Dendritic cell treated with granulocyte-macrophage colony-stimulating factor and Interleukin-4, amounts not matched to agents 40 ng/mL and 50 ng/mL, for 4 days (primary cell): ENCODE measurements around the gene KCNIP4.

Source experiments
- H3K27ac Mint-ChIP-seq: one replicate; pipeline ENCODE4 v1.8.0; 2022; ENCODE audit warnings: mild to moderate bottlenecking, mixed read lengths
- H3K27me3 Mint-ChIP-seq: one replicate; pipeline ENCODE4 v1.8.0; 2022; ENCODE audit warnings: mild to moderate bottlenecking, mixed read lengths
- H3K36me3 Mint-ChIP-seq: one replicate; pipeline ENCODE4 v1.8.0; 2022; ENCODE audit warnings: low read depth, mixed read lengths
- H3K4me1 Mint-ChIP-seq: one replicate; pipeline ENCODE4 v1.8.0; 2022; ENCODE audit warnings: low read depth, mixed read lengths
- H3K4me3 Mint-ChIP-seq: one replicate; pipeline ENCODE4 v1.8.0; 2022; ENCODE audit warnings: mild to moderate bottlenecking, moderate library complexity, mixed read lengths
- H3K9me3 Mint-ChIP-seq: one replicate; pipeline ENCODE4 v1.8.0; 2022; ENCODE audit warnings: mixed read lengths
- intact Hi-C: fragments of 100-400 bp; cut with micrococcal nuclease; formaldehyde crosslinking; loops from one replicate; pipeline ENCODE4 v1.15.0; 2022

KCNIP4 gene

DNA sequence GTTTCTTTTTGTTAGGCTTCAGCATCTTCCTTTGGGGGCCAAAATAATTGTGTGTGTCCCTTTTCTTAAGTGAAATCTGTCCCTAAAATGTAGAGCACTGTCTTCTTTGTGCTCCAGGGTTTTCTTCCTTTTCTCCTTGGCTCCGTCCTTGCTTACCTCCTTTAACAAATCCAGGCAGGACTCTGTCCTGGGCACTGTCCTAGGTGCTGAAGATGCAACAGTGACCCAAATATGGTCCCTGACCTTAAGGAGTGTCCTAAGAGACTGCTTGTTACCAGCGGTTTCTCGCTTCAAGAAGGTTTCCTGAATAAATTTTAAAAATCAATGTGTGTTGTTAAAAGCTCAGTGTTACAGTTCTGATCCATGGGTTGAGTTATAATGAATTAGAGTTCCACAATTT is 471.8 kb downstream of the KCNIP4 start:
- H3K36me3 Mint-ChIP-seq, result no peaks in the 10 kb centered on the region
- intact Hi-C loops, result no loop called here
- H3K4me3 Mint-ChIP-seq, result no peak overlapping the region
- no peaks in the 10 kb centered on the region for H3K4me1 Mint-ChIP-seq
- no peaks in the 10 kb centered on the region for H3K9me3 Mint-ChIP-seq
- H3K27ac Mint-ChIP-seq, result no peak overlapping the region
- no peaks in the 10 kb centered on the region for H3K27me3 Mint-ChIP-seq

DNA sequence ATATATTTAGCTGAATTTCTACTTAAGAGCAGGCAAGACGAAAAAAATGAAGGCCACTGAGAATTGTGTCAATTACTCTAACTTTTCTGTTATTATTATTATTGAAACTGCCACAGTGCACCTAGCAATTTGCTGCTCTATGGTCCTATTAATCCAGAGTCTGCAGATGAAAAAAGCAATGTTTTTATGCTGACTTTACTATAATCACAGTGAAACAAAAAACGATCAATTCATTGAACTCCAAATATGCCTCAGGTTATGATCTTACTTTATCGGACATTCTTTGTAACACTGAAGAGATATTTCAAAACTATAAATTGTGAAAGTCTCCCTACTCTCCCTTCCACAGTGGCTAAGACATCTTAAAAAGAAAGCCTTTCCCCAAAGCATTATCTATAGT is 474.4 kb downstream of the KCNIP4 start:
- Mint-ChIP-seq H3K4me1 (no peaks in the 10 kb centered on the region), H3K36me3 (no peaks in the 10 kb centered on the region), H3K27ac (no peak overlapping the region), H3K27me3 (no peaks in the 10 kb centered on the region), H3K4me3 (no peak overlapping the region), H3K9me3 (no peaks in the 10 kb centered on the region)
- intact Hi-C loops, result no loop called here

DNA sequence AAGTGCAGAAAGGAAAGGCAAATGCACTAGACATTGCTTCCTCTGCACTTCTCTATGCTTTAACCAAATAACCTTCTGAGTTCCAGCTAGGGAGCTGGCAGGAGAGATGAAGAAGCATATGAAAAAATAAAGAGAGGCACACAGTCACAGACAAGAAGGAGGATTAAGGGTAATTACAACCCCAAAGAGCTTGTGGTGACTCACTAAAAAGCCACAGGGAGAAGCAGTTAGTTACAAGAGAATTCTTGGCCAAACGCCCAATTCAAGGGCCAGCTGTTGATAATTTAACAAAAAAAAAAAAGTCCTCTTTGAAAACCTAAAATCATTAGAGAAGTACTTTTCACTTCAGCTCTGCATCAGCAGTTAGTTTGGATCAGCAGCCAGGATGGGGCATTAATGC is 478.0 kb downstream of the KCNIP4 start:
- Mint-ChIP-seq H3K27ac (no peak overlapping the region), H3K4me1 (no peaks in the 10 kb centered on the region), H3K4me3 (no peak overlapping the region), H3K36me3 (no peaks in the 10 kb centered on the region), H3K9me3 (no peaks in the 10 kb centered on the region), H3K27me3 (no peaks in the 10 kb centered on the region)
- intact Hi-C loops, result no loop called here

DNA sequence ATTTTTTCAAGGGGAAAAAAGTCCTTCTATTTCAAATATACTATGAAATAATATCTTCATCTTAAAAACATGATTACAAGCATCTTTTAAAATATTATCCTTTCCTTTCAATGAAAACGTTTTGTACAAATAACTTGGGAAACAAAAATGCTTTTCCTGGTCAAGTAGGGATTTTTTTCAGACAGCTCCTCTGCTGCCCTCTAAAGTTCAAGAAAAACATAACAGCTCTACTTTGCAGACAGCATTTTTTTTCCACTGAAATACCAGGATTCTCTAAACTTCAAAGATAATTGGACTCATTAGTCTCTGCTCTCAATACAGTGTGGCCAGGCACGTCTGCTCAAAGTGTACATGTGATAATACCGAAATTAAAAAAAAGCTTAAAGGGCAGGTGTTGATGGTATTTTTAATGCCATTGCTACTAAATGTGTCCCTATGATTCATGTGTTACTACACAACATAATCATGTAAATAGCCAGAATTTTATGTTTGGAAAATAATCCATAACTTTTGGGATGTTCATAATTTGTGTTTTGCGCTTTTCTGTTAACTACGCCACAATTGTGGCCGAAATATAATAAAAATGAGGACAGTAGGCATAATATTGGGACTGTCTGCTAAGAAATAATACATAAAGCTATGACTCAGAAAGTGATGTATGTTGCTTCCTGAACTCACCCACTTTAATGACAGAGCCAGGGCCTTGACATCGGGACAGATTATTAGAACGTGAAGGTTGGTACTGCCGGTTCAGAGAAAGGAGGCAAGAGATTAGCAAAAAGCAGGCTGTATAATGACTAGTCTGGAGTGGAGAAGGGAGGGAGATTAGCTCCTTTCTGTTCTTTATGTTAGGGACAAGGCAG is 478.9 kb downstream of the KCNIP4 start:
- Mint-ChIP-seq H3K9me3 (no peaks in the 10 kb centered on the region), H3K4me1 (no peaks in the 10 kb centered on the region), H3K27me3 (no peaks in the 10 kb centered on the region), H3K27ac (no peak overlapping the region), H3K36me3 (no peaks in the 10 kb centered on the region), H3K4me3 (no peak overlapping the region)
- intact Hi-C loops, result no loop called here

DNA sequence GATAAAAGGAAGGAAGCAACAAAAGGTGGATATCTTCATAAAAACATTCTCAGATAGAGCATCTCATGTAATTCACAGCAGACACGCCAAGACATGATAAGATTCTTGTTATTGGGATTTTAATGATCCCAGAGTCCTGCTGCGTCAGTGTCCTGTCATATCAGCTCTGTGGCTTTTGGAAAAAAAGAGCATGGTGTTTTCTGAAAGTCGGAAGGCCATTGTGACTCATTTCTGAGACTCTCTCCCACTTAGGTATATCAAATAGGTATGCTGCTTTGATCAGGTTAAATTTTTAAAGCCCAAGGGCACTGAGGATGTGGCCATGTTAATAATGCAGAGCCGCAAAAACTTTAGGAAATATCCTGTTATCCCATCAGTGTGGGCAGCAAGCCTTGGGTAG is 481.0 kb downstream of the KCNIP4 start:
- Mint-ChIP-seq H3K4me1 (no peaks in the 10 kb centered on the region), H3K27me3 (no peaks in the 10 kb centered on the region), H3K36me3 (no peaks in the 10 kb centered on the region), H3K27ac (no peak overlapping the region), H3K9me3 (no peaks in the 10 kb centered on the region), H3K4me3 (no peak overlapping the region)
- intact Hi-C loops, result no loop called here

DNA sequence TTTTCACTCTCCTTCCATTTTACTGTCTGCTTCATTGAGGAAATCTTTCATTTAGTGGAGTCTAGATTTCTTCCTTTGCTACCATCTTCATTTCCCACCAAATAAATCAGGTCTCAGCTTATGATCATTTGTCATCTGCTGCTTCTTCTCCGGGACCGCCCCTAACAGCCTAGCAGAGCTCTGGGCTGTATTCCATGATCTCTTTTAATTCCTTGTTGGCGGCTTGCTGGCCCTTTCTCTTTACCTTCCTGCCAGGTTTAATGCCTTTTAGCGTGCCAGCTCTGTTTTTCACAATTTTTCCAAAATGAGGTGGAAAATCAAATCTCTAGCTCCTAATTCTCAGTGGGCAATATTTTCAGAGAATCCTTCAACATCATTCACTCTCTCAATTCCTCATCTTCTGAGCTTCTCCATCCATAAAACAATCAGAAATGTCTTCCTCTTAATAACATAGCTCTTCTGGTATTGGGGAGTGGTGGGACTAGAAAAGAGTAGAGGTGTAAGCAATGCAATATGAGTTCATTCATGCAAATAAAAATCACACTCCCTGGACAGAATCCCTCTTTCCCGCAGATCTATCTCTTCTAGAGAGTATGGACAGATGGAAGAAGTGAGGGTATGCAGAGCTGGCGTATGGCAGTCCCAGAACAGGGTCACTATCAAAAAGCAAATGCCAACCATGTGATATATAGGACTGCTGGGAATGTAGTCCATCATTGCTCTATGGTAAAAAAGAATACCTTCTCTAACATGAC is 491.3 kb downstream of the KCNIP4 start:
- H3K27me3 Mint-ChIP-seq, result no peaks in the 10 kb centered on the region
- H3K9me3 Mint-ChIP-seq, result no peaks in the 10 kb centered on the region
- no peaks in the 10 kb centered on the region for H3K4me1 Mint-ChIP-seq
- no peaks in the 10 kb centered on the region for H3K36me3 Mint-ChIP-seq
- H3K4me3 Mint-ChIP-seq, result no peak overlapping the region
- no peak overlapping the region for H3K27ac Mint-ChIP-seq
- intact Hi-C loops, result no loop called here

DNA sequence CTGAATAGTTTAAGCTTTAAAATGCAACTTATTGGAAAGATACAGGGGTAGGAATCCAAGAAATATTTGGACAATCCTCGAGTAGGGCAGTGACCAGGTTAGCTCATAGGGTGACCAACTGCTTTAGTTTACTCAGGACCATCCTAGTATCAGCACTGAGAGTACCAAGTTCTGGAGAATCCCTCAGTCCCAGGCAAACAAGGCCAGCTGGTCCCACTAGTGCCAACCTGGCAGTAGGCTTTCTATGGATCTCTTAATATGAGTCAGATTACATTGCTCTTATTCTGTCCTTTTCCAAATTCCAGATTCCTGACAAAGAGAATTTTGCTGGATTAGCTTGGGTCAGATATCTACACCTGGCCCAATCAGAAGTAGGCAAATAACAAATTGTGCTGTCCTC is 493.7 kb downstream of the KCNIP4 start:
- H3K36me3 Mint-ChIP-seq, result no peaks in the 10 kb centered on the region
- H3K4me1 Mint-ChIP-seq, result no peaks in the 10 kb centered on the region
- H3K27ac Mint-ChIP-seq, result no peak overlapping the region
- H3K27me3 Mint-ChIP-seq, result no peaks in the 10 kb centered on the region
- no peak overlapping the region for H3K4me3 Mint-ChIP-seq
- H3K9me3 Mint-ChIP-seq, result no peaks in the 10 kb centered on the region
- intact Hi-C loops, result no loop called here

DNA sequence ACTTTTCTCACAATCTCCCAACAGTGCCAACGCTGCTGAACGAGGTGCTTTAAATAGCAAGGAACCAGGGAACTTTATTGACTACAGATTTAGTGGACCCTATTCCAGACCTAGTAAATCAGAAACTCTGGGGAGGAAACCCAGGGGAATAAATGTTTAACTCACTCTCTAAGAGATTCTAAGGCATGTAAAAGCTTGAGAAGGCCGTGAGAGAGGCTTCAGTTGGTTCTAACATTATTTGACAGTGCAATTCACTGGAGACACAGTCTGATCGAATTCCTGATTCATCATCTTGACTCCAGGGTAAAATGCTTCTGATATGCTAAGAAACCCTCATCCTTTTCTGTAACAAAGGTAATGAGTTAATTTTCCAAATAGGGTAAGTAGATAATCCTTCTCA is 494.4 kb downstream of the KCNIP4 start:
- Mint-ChIP-seq H3K4me1 (no peaks in the 10 kb centered on the region), H3K4me3 (no peak overlapping the region), H3K36me3 (no peaks in the 10 kb centered on the region), H3K27ac (no peak overlapping the region), H3K27me3 (no peaks in the 10 kb centered on the region), H3K9me3 (no peaks in the 10 kb centered on the region)
- intact Hi-C loops, result no loop called here

DNA sequence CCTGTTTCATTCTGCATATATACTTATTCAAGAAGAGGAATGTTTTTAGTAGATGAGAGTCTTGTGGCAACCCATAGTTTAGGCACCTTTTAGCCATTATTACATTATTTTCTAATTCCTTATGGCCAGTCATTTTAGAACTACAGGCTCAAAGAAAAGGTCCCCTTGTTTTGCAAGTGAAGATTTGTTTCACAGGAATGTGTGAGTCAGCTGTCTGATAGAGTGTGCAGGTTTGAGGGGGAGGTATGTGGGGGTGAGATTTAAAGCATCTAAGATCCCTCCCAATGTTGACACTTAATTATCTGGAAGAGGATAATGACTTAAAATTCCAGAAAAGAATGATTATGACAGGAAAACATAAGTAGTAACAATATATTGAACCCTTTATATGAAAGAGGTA is 495.6 kb downstream of the KCNIP4 start:
- Mint-ChIP-seq H3K9me3 (no peaks in the 10 kb centered on the region), H3K36me3 (no peaks in the 10 kb centered on the region), H3K27me3 (no peaks in the 10 kb centered on the region), H3K4me1 (no peaks in the 10 kb centered on the region), H3K4me3 (no peak overlapping the region), H3K27ac (no peak overlapping the region)
- intact Hi-C loops, result no loop called here

DNA sequence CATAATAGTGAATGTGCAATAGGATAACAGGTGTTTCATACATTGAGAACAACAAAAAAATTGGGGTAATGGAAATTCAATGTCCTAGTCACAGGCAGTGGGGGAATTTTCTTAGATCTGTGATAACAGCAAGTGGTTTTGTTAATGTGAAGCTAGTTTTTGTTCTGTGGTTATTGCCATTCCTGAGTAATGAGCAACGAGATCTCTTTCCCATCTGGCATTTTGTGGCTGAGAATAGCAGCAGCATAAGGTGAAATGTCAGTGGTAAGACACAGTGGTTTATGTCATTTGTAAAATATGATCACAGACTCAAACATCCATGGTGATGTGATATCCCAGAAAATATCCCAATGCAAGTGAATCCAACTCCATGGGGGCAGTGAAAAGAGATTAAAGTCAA is 497.5 kb downstream of the KCNIP4 start:
- Mint-ChIP-seq H3K27me3 (no peaks in the 10 kb centered on the region), H3K36me3 (no peaks in the 10 kb centered on the region), H3K4me3 (no peak overlapping the region), H3K9me3 (no peaks in the 10 kb centered on the region), H3K4me1 (no peaks in the 10 kb centered on the region), H3K27ac (no peak overlapping the region)
- intact Hi-C loops, result no loop called here

DNA sequence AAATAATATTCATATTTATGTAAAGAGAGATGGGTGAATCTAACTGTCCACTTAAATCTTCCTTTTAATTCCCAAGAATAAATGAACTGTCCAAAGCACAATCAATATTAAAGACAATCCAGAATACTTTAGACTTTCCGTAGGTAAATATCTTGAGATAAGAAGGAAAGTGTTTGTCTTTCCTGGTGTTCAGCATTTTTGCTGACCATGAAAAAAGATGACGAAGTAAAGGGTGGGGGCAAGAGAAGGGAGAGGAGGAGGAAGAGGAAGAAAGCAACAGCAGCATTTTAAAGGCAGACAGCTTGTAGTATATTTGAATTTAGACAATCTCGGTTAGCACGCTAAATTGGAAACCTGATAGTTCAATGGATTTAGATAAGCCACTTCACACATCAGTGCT is 498.2 kb downstream of the KCNIP4 start:
- intact Hi-C loops, result no loop called here
- H3K27ac Mint-ChIP-seq, result no peak overlapping the region
- H3K9me3 Mint-ChIP-seq, result no peaks in the 10 kb centered on the region
- no peaks in the 10 kb centered on the region for H3K36me3 Mint-ChIP-seq
- H3K27me3 Mint-ChIP-seq, result no peaks in the 10 kb centered on the region
- no peaks in the 10 kb centered on the region for H3K4me1 Mint-ChIP-seq
- H3K4me3 Mint-ChIP-seq, result no peak overlapping the region

DNA sequence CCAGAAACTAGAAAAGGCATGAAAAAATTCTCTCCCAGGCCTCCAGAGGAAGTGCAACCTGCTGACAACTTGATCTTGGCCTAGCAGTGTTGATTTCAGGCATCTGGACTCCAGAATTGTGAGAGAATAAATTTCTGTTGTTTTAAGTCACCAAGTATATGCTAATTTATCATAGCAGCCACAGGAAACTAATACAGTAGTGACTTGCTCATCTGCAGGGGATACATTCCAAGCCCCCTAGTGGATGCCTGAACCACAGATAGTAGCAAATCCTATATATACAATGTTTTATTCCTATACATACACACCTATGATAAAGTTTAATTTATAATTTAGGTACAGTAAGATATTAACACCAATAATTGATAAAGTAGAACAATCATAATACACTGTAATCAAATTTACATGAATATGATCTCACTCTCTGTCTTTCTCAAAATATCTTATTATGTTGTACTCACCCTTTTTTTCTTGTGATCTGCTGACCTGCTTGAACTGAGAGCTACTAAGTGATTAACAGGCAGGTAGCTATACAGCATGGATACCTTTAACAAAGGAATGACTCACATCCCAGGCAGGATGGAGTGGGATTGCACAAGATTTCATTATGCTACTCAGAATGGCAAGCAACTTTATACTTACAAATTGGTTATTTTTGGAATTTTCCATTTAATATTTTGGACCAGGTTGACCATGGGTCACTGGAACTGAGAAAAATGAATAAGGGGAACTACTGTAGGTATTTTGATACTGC is 501.1 kb downstream of the KCNIP4 start:
- intact Hi-C loops, result no loop called here
- H3K27ac Mint-ChIP-seq, result no peak overlapping the region
- no peaks in the 10 kb centered on the region for H3K27me3 Mint-ChIP-seq
- no peaks in the 10 kb centered on the region for H3K4me1 Mint-ChIP-seq
- no peak overlapping the region for H3K4me3 Mint-ChIP-seq
- H3K9me3 Mint-ChIP-seq, result no peaks in the 10 kb centered on the region
- H3K36me3 Mint-ChIP-seq, result no peaks in the 10 kb centered on the region

DNA sequence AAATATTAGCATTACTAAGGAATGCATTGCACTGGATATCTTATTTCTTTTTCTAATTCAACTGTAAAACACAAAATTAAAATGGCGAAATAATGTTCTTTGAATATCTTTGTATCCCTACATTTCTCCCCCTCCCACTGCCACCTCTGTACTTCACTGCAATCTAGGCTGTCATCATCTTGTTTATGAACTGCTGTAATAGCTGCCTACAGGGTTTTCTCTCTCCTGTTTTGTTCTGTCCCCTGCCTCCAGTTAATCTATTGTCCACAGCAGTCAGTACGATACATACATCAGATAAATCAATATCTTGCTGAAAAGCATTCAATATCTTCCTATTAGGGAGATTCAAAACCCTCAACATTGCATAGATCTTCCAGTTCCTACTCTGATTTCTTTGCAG is 528.4 kb downstream of the KCNIP4 start:
- no peaks in the 10 kb centered on the region for H3K27me3 Mint-ChIP-seq
- H3K4me1 Mint-ChIP-seq, result no peaks in the 10 kb centered on the region
- H3K9me3 Mint-ChIP-seq, result no peaks in the 10 kb centered on the region
- H3K36me3 Mint-ChIP-seq, result no peaks in the 10 kb centered on the region
- H3K27ac Mint-ChIP-seq, result no peak overlapping the region
- intact Hi-C loops, result no loop called here
- H3K4me3 Mint-ChIP-seq, result no peak overlapping the region

DNA sequence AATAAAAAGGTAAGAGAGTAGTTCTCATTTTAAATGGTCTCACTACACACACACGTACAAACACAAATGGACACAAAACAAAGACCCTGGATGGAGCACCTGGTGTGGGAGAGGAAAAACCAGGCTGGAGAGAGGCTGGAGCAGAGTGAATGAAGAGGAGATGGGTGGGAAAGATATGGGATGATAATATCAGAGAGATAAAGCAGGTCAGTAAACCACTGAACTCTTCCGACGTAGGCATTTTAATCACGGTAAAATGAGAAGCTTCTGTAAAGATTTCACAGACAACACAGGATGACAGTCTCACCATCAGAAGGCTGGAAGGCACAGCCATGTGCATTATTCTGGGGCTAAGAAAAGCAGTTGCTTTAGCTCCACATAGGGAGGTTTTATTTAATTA is 532.8 kb downstream of the KCNIP4 start:
- no peak overlapping the region for H3K4me3 Mint-ChIP-seq
- H3K36me3 Mint-ChIP-seq, result no peaks in the 10 kb centered on the region
- H3K27ac Mint-ChIP-seq, result no peak overlapping the region
- no peaks in the 10 kb centered on the region for H3K4me1 Mint-ChIP-seq
- intact Hi-C loops, result no loop called here
- no peaks in the 10 kb centered on the region for H3K27me3 Mint-ChIP-seq
- H3K9me3 Mint-ChIP-seq, result no peaks in the 10 kb centered on the region
